GM10266 (cell line): ENCODE data around the gene SLC29A3.
"Not testable (repeated sequence)": the region's sequence is repeated elsewhere in the genome, so short reads cannot be mapped to it uniquely, and the experiment has no call there.

Source experiments
- DNase-seq: peaks from one replicate; pipeline ENCODE4 v3.0.0; 2012; ENCODE audit errors: extremely low spot score
- TF ChIP-seq, protein P1 (sequence below): IDR thresholded peaks from 2 replicates; pipeline ENCODE4 v1.5.1; 2012; ENCODE audit warnings: mild to moderate bottlenecking, low read depth; ENCODE audit not compliant: control insufficient read depth, insufficient read depth; ENCODE audit errors: missing control alignments

SLC29A3 gene

DNA sequence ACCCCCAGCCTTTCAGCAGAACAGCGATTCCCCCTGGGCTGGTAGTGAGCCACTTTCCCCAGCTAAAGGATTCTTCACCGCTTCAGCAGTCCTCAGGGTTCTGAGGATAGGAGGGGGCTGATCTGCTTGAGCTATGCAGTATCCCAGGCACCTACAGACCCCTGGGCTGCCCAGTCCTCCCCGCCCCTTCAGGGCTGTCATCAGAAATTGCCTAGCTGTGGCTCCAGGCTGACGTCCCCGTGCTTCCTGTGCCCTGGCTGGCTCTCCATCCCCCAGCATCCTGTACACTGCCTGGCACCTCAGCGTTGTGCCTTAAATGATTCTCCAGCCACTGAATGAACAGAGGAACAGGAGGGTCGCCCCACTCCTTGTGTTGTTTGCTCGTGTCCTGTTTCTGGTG, 39.2 kb downstream of the SLC29A3 start:
- TF ChIP-seq, protein P1, sequence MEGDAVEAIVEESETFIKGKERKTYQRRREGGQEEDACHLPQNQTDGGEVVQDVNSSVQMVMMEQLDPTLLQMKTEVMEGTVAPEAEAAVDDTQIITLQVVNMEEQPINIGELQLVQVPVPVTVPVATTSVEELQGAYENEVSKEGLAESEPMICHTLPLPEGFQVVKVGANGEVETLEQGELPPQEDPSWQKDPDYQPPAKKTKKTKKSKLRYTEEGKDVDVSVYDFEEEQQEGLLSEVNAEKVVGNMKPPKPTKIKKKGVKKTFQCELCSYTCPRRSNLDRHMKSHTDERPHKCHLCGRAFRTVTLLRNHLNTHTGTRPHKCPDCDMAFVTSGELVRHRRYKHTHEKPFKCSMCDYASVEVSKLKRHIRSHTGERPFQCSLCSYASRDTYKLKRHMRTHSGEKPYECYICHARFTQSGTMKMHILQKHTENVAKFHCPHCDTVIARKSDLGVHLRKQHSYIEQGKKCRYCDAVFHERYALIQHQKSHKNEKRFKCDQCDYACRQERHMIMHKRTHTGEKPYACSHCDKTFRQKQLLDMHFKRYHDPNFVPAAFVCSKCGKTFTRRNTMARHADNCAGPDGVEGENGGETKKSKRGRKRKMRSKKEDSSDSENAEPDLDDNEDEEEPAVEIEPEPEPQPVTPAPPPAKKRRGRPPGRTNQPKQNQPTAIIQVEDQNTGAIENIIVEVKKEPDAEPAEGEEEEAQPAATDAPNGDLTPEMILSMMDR: no peak
- DNase-seq: no peak

DNA sequence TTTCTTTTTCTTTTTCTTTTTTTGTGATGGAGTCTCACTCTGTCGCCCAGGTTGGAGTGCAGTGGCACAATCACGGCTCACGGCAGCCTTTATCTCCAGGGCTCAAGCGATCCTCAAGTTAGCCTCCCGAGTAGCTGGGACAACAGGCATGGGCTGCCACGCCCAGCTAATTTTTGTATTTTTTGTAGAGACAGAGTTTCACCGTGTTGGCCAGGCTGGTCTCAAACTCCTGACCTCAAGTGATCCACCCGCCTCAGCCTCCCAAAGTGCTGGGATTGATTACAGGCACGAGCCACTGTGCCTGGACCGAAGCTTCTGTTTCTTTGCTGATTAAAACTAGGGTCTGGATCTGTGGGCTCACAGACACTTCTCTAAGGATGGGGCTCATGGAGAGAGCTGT, 39.8 kb downstream of the SLC29A3 start:
- not testable (repeated sequence) for DNase-seq

DNA sequence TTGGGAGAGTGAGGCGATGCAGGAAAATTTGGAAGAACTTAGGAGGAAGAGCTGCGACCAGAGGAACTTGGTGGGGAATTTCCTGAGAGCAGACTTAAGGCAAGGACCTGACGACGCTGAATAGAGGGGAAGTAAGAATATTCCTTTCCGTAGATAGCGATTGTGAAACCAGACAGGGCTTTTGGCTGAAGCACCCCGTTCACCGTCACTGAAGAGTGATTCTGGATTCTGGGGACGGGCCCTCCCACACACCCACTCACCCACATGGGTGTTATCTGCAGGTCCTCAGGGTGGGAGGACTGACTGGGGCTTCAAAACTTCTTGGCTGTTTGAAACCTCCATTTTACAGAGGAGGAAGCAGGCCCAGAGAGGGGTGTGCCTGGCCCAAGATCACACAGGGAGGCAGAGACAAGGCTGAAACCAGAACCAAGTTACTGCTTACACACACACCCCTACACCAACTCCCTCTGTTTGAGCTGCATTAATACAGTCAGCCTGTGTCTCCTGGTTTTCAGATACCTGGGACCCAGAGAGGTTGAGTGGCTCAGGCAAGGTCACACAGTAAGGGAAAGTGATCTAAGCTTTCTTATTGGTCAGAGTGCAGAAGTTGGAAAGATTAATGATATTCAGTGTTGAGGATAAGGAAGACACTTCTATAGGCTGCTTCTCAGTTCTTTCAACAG, 40.4 kb downstream of the SLC29A3 start:
- DNase-seq: peak; percentile 61

DNA sequence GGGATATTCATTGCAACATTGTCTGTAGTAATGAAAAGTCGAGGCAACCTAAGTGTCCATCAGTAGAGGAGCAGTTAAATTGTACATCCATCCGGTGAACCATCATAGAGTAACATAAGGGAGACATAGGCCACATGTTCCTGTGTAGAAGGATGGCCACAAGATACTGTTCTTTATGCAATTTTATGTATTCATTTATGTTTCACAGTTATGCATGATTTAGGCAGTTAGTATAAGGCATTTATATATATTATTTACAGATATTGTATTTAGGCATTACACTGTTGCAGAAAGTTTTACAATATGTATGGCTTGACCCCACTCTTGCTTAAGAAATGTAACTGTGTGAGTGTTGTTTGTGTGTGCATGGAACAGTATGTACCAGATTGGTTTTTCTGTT, 41.7 kb downstream of the SLC29A3 start:
- TF ChIP-seq, protein P1: no peak
- no peak for DNase-seq

More for the DNA sequence above, 40.4 kb downstream of the SLC29A3 start:
- TF ChIP-seq, protein P1: no peak

DNA sequence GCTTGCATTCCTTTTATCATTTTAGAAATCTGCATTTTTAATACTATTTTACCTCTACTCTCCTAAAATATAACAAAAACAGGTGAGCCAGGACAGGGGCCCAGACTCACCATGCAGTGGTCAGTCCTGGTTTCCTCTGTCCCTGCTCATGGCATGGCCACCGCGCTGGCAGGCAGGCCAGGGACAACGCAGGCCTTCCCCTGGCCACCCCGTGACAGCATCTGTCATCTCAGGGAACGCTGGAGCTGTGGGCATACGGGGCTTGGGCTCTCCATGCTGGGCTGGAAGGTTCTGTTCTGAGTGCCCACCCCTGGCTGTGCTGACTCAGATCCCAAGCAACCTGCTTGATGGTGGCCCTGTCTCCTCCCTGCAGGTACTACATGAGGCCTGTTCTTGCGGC, 42.5 kb downstream of the SLC29A3 start:
- TF ChIP-seq, protein P1: no peak
- no peak for DNase-seq

DNA sequence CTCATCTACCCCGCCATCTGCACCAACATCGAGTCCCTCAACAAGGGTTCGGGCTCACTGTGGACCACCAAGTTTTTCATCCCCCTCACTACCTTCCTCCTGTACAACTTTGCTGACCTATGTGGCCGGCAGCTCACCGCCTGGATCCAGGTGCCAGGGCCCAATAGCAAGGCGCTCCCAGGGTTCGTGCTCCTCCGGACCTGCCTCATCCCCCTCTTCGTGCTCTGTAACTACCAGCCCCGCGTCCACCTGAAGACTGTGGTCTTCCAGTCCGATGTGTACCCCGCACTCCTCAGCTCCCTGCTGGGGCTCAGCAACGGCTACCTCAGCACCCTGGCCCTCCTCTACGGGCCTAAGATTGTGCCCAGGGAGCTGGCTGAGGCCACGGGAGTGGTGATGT, 43.1 kb downstream of the SLC29A3 start:
- DNase-seq: no peak
- TF ChIP-seq, protein P1: no peak

DNA sequence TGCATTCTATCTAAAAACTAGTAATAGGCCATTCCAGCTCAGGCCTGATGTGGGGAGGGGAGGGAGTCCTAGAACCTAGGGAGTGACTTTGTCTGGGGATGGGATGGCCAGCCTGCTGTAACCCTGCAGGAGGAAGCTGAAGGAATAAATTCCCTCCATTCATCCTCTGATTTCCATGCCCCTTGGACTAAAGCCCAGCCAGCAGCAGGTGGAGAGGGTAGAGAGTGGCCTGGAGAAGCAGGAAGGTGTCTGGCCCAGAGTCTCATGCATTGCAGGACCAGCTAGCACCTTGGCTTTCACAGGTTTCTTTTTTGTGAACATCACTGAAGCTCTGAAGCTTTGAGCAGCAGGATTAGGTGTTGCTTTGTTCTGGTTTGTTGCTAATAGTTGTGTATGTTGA, 44.9 kb downstream of the SLC29A3 start:
- TF ChIP-seq, protein P1: no peak
- DNase-seq: no peak

DNA sequence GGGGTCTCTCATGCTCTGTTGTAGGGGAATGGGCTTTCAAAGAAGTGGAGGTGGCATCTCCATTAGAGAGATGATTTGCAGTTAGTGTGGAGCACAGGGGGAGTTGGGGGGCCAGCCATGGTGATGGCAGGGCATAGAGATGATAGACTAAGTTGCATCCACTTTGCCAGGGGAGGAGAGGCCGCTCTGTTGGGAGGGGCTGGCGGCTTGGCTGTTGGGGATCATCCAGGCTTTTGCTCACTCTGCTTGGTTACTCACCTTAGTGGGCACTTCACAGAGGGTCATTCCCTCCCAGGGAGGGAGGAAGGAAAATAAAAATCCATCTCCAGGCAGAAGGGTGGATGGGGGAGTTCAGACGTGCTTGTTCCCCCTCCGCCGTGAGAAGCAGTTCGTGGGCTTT, 46.3 kb downstream of the SLC29A3 start:
- DNase-seq: no peak
- TF ChIP-seq, protein P1: no peak
